Measurements from ENCODE around the gene ART3. TPM values are rescaled to one million over a fixed set of nuclear protein-coding genes. Genes with fewer than 3 reads are reported as not detected.

The ART3 gene
- total RNA-seq, 2 experiments from 2014 or later: not detected

- no peaks in the 10 kb centered on the region for H3K27me3 Mint-ChIP-seq
- no peak overlapping the region for H3K27ac ChIP-seq (ENCODE audit: low read depth in 1 of 2, low read length in 2 of 2)
- H3K36me3 Mint-ChIP-seq (ENCODE audit: low read depth): no peaks in the 10 kb centered on the region
- no peaks in the 10 kb centered on the region for H3K36me3 ChIP-seq (ENCODE audit: insufficient read depth, low read length)
- DNase-seq (no peak), ATAC-seq (ENCODE audit: poor library complexity) (no peak)
- no peak overlapping the region for H3K4me3 Mint-ChIP-seq
- H3K27ac Mint-ChIP-seq: no peak overlapping the region
- peaks cover 0 to 3% of the 10 kb centered on the region in 2 experiments for H3K27me3 ChIP-seq (ENCODE audit: control insufficient read depth in 1 of 2, insufficient read depth in 2 of 2, low read length in 2 of 2)
- H3K9me3 Mint-ChIP-seq: no peaks in the 10 kb centered on the region
- no peak overlapping the region for H3K4me3 ChIP-seq (ENCODE audit: low read length)
- TF ChIP-seq CTCF (IDR thresholded peaks at IDR 0.05): no peak
- CTCF ChIA-PET: interaction anchor here (0.6 kb wide), 1 partner anchor 99 kb away, joined by 4 read pairs; no protein-coding TSS in a partner anchor
- POLR2A ChIA-PET: no interaction called here
- peaks cover 4% of the 10 kb centered on the region for H3K4me1 Mint-ChIP-seq (ENCODE audit: low read depth)
- no peaks in the 10 kb centered on the region for H3K4me1 ChIP-seq (ENCODE audit: insufficient read depth, low read length)
- intact Hi-C loops (cut with DNase I, micrococcal nuclease): no loop called here
- no peaks in the 10 kb centered on the region for H3K9me3 ChIP-seq (ENCODE audit: control insufficient read depth in 1 of 2, insufficient read depth in 1 of 2, low read length in 2 of 2)
Observed at GRCh38 chr4:76091052-76091451, 16.5 kb downstream of the ART3 start.

GRCh38 chr4:76095568-76095967, 21.1 kb downstream of the ART3 start:
- Mint-ChIP-seq H3K27ac (no peak overlapping the region), H3K36me3 (ENCODE audit: low read depth) (no peaks in the 10 kb centered on the region), H3K9me3 (no peaks in the 10 kb centered on the region), H3K27me3 (peaks cover 4% of the 10 kb centered on the region), H3K4me1 (ENCODE audit: low read depth) (no peaks in the 10 kb centered on the region), H3K4me3 (no peak overlapping the region)
- Histone ChIP-seq H3K36me3 (ENCODE audit: insufficient read depth, low read length) (no peaks in the 10 kb centered on the region), H3K4me3 (ENCODE audit: low read length) (no peak overlapping the region), H3K27me3 (ENCODE audit: control insufficient read depth in 1 of 2, insufficient read depth in 2 of 2, low read length in 2 of 2) (no peaks in the 10 kb centered on the region), H3K4me1 (ENCODE audit: insufficient read depth, low read length) (no peaks in the 10 kb centered on the region), H3K27ac (ENCODE audit: low read depth in 1 of 2, low read length in 2 of 2) (no peak overlapping the region), H3K9me3 (ENCODE audit: control insufficient read depth in 1 of 2, insufficient read depth in 1 of 2, low read length in 2 of 2) (no peaks in the 10 kb centered on the region)
- TF ChIP-seq CTCF (IDR thresholded peaks at IDR 0.05): no peak
- intact Hi-C loops (cut with DNase I, micrococcal nuclease): no loop called here
- DNase-seq (no peak), ATAC-seq (ENCODE audit: poor library complexity) (no peak)
- POLR2A ChIA-PET: interaction anchor here (0.7 kb wide), 1 partner anchor 279 kb away, joined by 3 read pairs; no protein-coding TSS in a partner anchor
- CTCF ChIA-PET: no interaction called here

GRCh38 chr4:76096076-76096475, 21.6 kb downstream of the ART3 start:
- Mint-ChIP-seq H3K36me3 (ENCODE audit: low read depth) (no peaks in the 10 kb centered on the region), H3K4me3 (no peak overlapping the region), H3K9me3 (no peaks in the 10 kb centered on the region), H3K27ac (no peak overlapping the region), H3K4me1 (ENCODE audit: low read depth) (no peaks in the 10 kb centered on the region), H3K27me3 (peaks cover 4% of the 10 kb centered on the region)
- Histone ChIP-seq H3K9me3 (ENCODE audit: control insufficient read depth in 1 of 2, insufficient read depth in 1 of 2, low read length in 2 of 2) (no peaks in the 10 kb centered on the region), H3K36me3 (ENCODE audit: insufficient read depth, low read length) (no peaks in the 10 kb centered on the region), H3K27me3 (ENCODE audit: control insufficient read depth in 1 of 2, insufficient read depth in 2 of 2, low read length in 2 of 2) (no peaks in the 10 kb centered on the region), H3K4me3 (ENCODE audit: low read length) (no peak overlapping the region), H3K4me1 (ENCODE audit: insufficient read depth, low read length) (no peaks in the 10 kb centered on the region), H3K27ac (ENCODE audit: low read depth in 1 of 2, low read length in 2 of 2) (no peak overlapping the region)
- DNase-seq (no peak), ATAC-seq (ENCODE audit: poor library complexity) (no peak)
- ChIA-PET CTCF (no interaction called here), POLR2A (no interaction called here)
- intact Hi-C loops (cut with DNase I, micrococcal nuclease): no loop called here
- no peak for TF ChIP-seq CTCF (IDR thresholded peaks at IDR 0.05)

Data from CD4-positive, alpha-beta T cell (primary cell).